CD14-positive monocyte (primary cell): Measurements from ENCODE around the gene IP6K1. TPM values are rescaled to one million over a fixed set of nuclear protein-coding genes. Genes with fewer than 3 reads are reported as not detected.

Experiments
- DNase-seq, 3 donors: peaks; one replicate each; pipeline ENCODE4 v3.0.0-alpha.2; 2011 to 2022
- H2AFZ ChIP-seq: 2 replicates; pipeline ENCODE4 v1.6.0; 2012; ENCODE audit warnings: mild to moderate bottlenecking, low read depth, low read length, inconsistent platforms; ENCODE audit not compliant: insufficient read depth, poor library complexity, severe bottlenecking
- H3K27ac ChIP-seq, 2 donors: 1 replicate in 1 of 2; 2 replicates in 1 of 2; pipeline ENCODE4 v1.5.1; 2012 to 2013; ENCODE audit warnings: low read length in 2 of 2, control low read depth in 1 of 2, inconsistent platforms in 1 of 2, low read depth in 1 of 2, mild to moderate bottlenecking in 1 of 2
- H3K27me3 ChIP-seq, 2 donors: one replicate each; pipeline versions ENCODE4 v1.6.0 to v1.6.1; 2011 to 2013; ENCODE audit warnings: low read length in 2 of 2; ENCODE audit not compliant: control insufficient read depth in 2 of 2, insufficient read depth in 2 of 2
- H3K36me3 ChIP-seq, 2 donors: replicated peaks in 1 of 2; 1 replicate in 1 of 2; 2 replicates in 1 of 2; pipeline versions ENCODE4 v1.5.1 to v1.6.1; 2012 to 2013; ENCODE audit warnings: low read length in 2 of 2, control low read depth in 1 of 2, inconsistent platforms in 1 of 2, mild to moderate bottlenecking in 1 of 2; ENCODE audit not compliant: insufficient read depth in 2 of 2, control insufficient read depth in 1 of 2
- H3K4me1 ChIP-seq, 2 donors: 1 replicate in 1 of 2; 2 replicates in 1 of 2; pipeline versions ENCODE4 v1.5.1 to v1.6.1; 2012 to 2013; ENCODE audit warnings: low read length in 2 of 2, control low read depth in 1 of 2, inconsistent platforms in 1 of 2, mild to moderate bottlenecking in 1 of 2, moderate library complexity in 1 of 2; ENCODE audit not compliant: insufficient read depth in 2 of 2, control insufficient read depth in 1 of 2
- H3K4me2 ChIP-seq: replicated peaks from 2 replicates; pipeline ENCODE3; 2012; ENCODE audit warnings: low read length, moderate library complexity, mild to moderate bottlenecking; ENCODE audit not compliant: poor library complexity, severe bottlenecking; ENCODE audit errors: extremely low read depth
- H3K4me3 ChIP-seq, 3 experiments: fragments of 200-600 bp in 1 of 3; sonication (generic) in 1 of 3; replicated peaks in 1 of 3; 1 replicate in 2 of 3; 2 replicates in 1 of 3; pipeline ENCODE4 v1.5.1; 2011 to 2013; ENCODE audit warnings: low read length in 3 of 3, mild to moderate bottlenecking in 3 of 3, control low read depth in 2 of 3, low read depth in 2 of 3, inconsistent platforms in 1 of 3, moderate library complexity in 1 of 3
- H3K79me2 ChIP-seq: 2 replicates; pipeline ENCODE4 v1.6.0; 2012; ENCODE audit warnings: mild to moderate bottlenecking, control low read depth, inconsistent platforms, low read length, moderate library complexity; ENCODE audit not compliant: insufficient read depth
- H3K9ac ChIP-seq: 2 replicates; pipeline ENCODE4 v1.6.0; 2017; ENCODE audit warnings: low read length, mild to moderate bottlenecking; ENCODE audit not compliant: insufficient read depth, poor library complexity, severe bottlenecking
- H3K9me3 ChIP-seq, 2 donors: replicated peaks in 1 of 2; 1 replicate in 1 of 2; 2 replicates in 1 of 2; pipeline versions ENCODE4 v1.5.1 to v1.6.1; 2012 to 2013; ENCODE audit warnings: low read length in 2 of 2, control low read depth in 1 of 2; ENCODE audit not compliant: control insufficient read depth in 1 of 2, insufficient read depth in 1 of 2
- H4K20me1 ChIP-seq: 2 replicates; pipeline ENCODE4 v1.6.0; 2012; ENCODE audit warnings: mild to moderate bottlenecking, low read length, control low read depth, moderate library complexity; ENCODE audit not compliant: insufficient read depth
- H3K27ac Mint-ChIP-seq, 7 donors: one replicate each; pipeline ENCODE4 v1.8.0; 2020; ENCODE audit warnings: mild to moderate bottlenecking in 7 of 7, mixed read lengths in 7 of 7, moderate library complexity in 6 of 7, inconsistent platforms in 2 of 7
- H3K27me3 Mint-ChIP-seq, 3 donors: one replicate each; pipeline ENCODE4 v1.8.0; 2021 to 2022; ENCODE audit warnings: low read depth in 3 of 3, mild to moderate bottlenecking in 3 of 3, mixed read lengths in 3 of 3, moderate library complexity in 3 of 3, inconsistent platforms in 1 of 3
- H3K36me3 Mint-ChIP-seq, 2 donors: one replicate each; pipeline ENCODE4 v1.8.0; 2020; ENCODE audit warnings: mixed read lengths in 2 of 2, inconsistent platforms in 1 of 2, mild to moderate bottlenecking in 1 of 2
- H3K4me1 Mint-ChIP-seq: one replicate; pipeline ENCODE4 v1.8.0; 2020; ENCODE audit warnings: mild to moderate bottlenecking, mixed read lengths
- H3K4me3 Mint-ChIP-seq, 2 donors: one replicate each; pipeline ENCODE4 v1.8.0; 2020; ENCODE audit warnings: mild to moderate bottlenecking in 2 of 2, mixed read lengths in 2 of 2, moderate library complexity in 1 of 2
- H3K9me3 Mint-ChIP-seq, 7 donors: one replicate each; pipeline ENCODE4 v1.8.0; 2020 to 2022; ENCODE audit warnings: mixed read lengths in 7 of 7, mild to moderate bottlenecking in 6 of 7, moderate library complexity in 6 of 7, inconsistent platforms in 2 of 7
- CTCF ChIP-seq: fragments of 200-600 bp; IDR thresholded peaks from one replicate; pipeline ENCODE4 v1.8.0; 2022; ENCODE audit warnings: antibody characterized with exemption, mild to moderate bottlenecking
- WGBS: methylation state at CpG from one replicate; pipeline ENCODE4 v1.1.5; 2013; ENCODE audit warnings: missing lambda C conversion rate; ENCODE audit not compliant: insufficient coverage; 5-methylcytosine and 5-hydroxymethylcytosine counted together
- intact Hi-C, 2 donors: fragments of 100-400 bp; cut with micrococcal nuclease; formaldehyde crosslinking; loops; one replicate each; pipeline versions ENCODE4 v1.15.0 to v1.15.1; 2023
- polyA plus RNA-seq, 3 donors: library from polyadenylated mRNA; depleted of rRNA in 1 of 3; unstranded in 2 of 3; stranded (reverse) in 1 of 3; fragments of 300-500 nt in 2 of 3; fragments of >200 nt in 1 of 3; fragmentation: Illumina TruSeq in 2 of 3; gene quantifications; 1 replicate in 2 of 3; 2 replicates in 1 of 3; pipeline ENCODE4 v1.2.3, GENCODE V29; 2012 to 2021

The IP6K1 gene
- polyA plus RNA-seq, 3 donors: 15.8 to 27.1 (median 16.1) TPM

GRCh38 chr3:49799105-49799504, 12.8 kb upstream of the IP6K1 start:
- intact Hi-C loops: no loop called here
- H3K79me2 ChIP-seq: peaks cover 5% of the 10 kb centered on the region
- Mint-ChIP-seq H3K4me1 (peaks cover 23% of the 10 kb centered on the region), H3K27me3 (peaks cover 11 to 19% (median 14%) of the 10 kb centered on the region in 3 donors), H3K36me3 (peaks cover 0 to 3% of the 10 kb centered on the region in 2 donors), H3K9me3 (peaks cover 0 to 7% (median 0%) of the 10 kb centered on the region in 7 donors), H3K4me3 (no peak overlapping the region), H3K27ac (no peak overlapping the region)
- H3K27ac ChIP-seq: no peak overlapping the region
- H3K27me3 ChIP-seq: peaks cover 0 to 5% of the 10 kb centered on the region in 2 donors
- H4K20me1 ChIP-seq: no peaks in the 10 kb centered on the region
- peaks cover 8 to 20% of the 10 kb centered on the region in 2 donors for H3K4me1 ChIP-seq
- DNase-seq: no peak
- no peaks in the 10 kb centered on the region for H3K9me3 ChIP-seq
- H2AFZ ChIP-seq: no peak overlapping the region
- no peak overlapping the region for H3K4me2 ChIP-seq
- WGBS: 100% methylated on average over 1 of the region's 1 CpG
- H3K36me3 ChIP-seq: no peaks in the 10 kb centered on the region
- TF ChIP-seq CTCF: no peak
- no peak overlapping the region for H3K4me3 ChIP-seq
- peak overlapping the region; percentile 34 for H3K9ac ChIP-seq

GRCh38 chr3:49794926-49795905, 8.9 kb upstream of the IP6K1 start:
- Histone ChIP-seq H3K27ac (no peak overlapping the region), H2AFZ (no peak overlapping the region), H4K20me1 (no peaks in the 10 kb centered on the region), H3K79me2 (no peaks in the 10 kb centered on the region), H3K4me2 (no peak overlapping the region), H3K4me3 (no peak overlapping the region), H3K36me3 (no peaks in the 10 kb centered on the region), H3K9ac (no peak overlapping the region), H3K4me1 (no peaks in the 10 kb centered on the region), H3K9me3 (no peaks in the 10 kb centered on the region), H3K27me3 (no peaks in the 10 kb centered on the region)
- 97% methylated on average over 19 of the region's 24 CpGs for WGBS
- Mint-ChIP-seq H3K4me1 (peaks cover 8% of the 10 kb centered on the region), H3K4me3 (no peak overlapping the region), H3K36me3 (no peaks in the 10 kb centered on the region), H3K9me3 (peaks cover 0 to 4% (median 0%) of the 10 kb centered on the region in 7 donors), H3K27ac (peak overlapping the region in 1 of 7 donors; percentile 31), H3K27me3 (peaks cover 0 to 4% (median 2%) of the 10 kb centered on the region in 3 donors)
- TF ChIP-seq CTCF: no peak
- intact Hi-C loops: no loop called here
- no peak for DNase-seq
